A549 (cell line): ENCODE measurements around the gene ST3GAL5. TPM values are rescaled to one million over a fixed set of nuclear protein-coding genes. Genes with fewer than 3 reads are reported as not detected.

Experiments
- ATAC-seq, 2 experiments: fragments of 200-7000 bp in 1 of 2; fragments of >200 bp in 1 of 2; cut with Nextera tagmentation in 1 of 2; cut with Tn5 transposase in 1 of 2; 3 replicates each; pipeline versions ENCODE4 v1.8.0 to v1.9.1; 2018 to 2020; ENCODE audit warnings: mild to moderate bottlenecking in 1 of 2, moderate library complexity in 1 of 2
- CTCF ChIA-PET: fragments of 300-600 bp; sonication (Branson Sonifier 250); formaldehyde crosslinking; extraction: SDS; loops from one replicate; lab custom pipeline; 2021; ENCODE audit warnings: antibody characterized with exemption, inconsistent platforms; lab: Yijun Ruan, JAX
- POLR2A ChIA-PET: fragments of 350-600 bp; formaldehyde crosslinking; extraction: SDS; loops from one replicate; lab custom pipeline; 2021; ENCODE audit warnings: antibody characterized with exemption, inconsistent platforms; lab: Yijun Ruan, JAX
- DNase-seq, 2 experiments: peaks; one replicate each; pipeline versions ENCODE4 v3.0.0 to v3.0.0-alpha.2; 2011 to 2016; ENCODE audit warnings: low read depth in 1 of 2, low spot score in 1 of 2
- FAIRE-seq: peaks from 2 replicates; lab custom pipeline; 2011; peaks lifted over from hg19 to GRCh38; lab: Jason Lieb, UNC
- H3K27ac ChIP-seq, 2 experiments: fragments of >200 bp; sonication (Bioruptor Twin); formaldehyde crosslinking; 3 replicates each; pipeline ENCODE4 v1.5.1; 2016 to 2017
- H3K4me1 ChIP-seq: fragments of >200 bp; sonication (Bioruptor Twin); formaldehyde crosslinking; 3 replicates; pipeline ENCODE4 v1.6.1; 2016
- H3K4me2 ChIP-seq: fragments of >200 bp; sonication (Bioruptor Twin); formaldehyde crosslinking; 3 replicates; pipeline ENCODE4 v1.6.1; 2016
- H3K4me3 ChIP-seq: fragments of >200 bp; sonication (Bioruptor Twin); formaldehyde crosslinking; 3 replicates; pipeline ENCODE4 v1.5.1; 2016
- H3K9me3 ChIP-seq: fragments of >200 bp; sonication (Bioruptor Twin); formaldehyde crosslinking; 3 replicates; pipeline ENCODE4 v1.6.1; 2016
- BHLHE40 ChIP-seq: IDR thresholded peaks from 2 replicates; pipeline ENCODE4 v1.6.1; 2012; ENCODE audit warnings: low read depth, low read length, inconsistent platforms
- EHF ChIP-seq: fragments of 250-450 bp; sonication (Bioruptor Pico); IDR thresholded peaks from 2 replicates; pipeline ENCODE4 v1.5.0; 2020; ENCODE audit warnings: mild to moderate bottlenecking
- EHMT2 ChIP-seq: fragments of 200-600 bp; sonication (generic); IDR thresholded peaks from 2 replicates; pipeline ENCODE4 v1.6.1; 2016; ENCODE audit warnings: antibody characterized with exemption, low read depth, mild to moderate bottlenecking, moderate library complexity
- FOSL2 ChIP-seq, 2 experiments: fragments of 450-650 bp in 1 of 2; fragments of >200 bp in 1 of 2; sonication (Bioruptor Twin) in 1 of 2; formaldehyde crosslinking; IDR thresholded peaks; 2 replicates each; pipeline versions ENCODE4 v1.5.0 to v1.6.1; 2016 to 2020; ENCODE audit warnings: mild to moderate bottlenecking in 1 of 2, moderate library complexity in 1 of 2
- HDAC2 ChIP-seq: fragments of 200-600 bp; sonication (generic); IDR thresholded peaks from 2 replicates; pipeline ENCODE4 v1.6.1; 2016
- HOXB13 ChIP-seq: fragments of 250-450 bp; sonication (Bioruptor Pico); IDR thresholded peaks from 2 replicates; pipeline ENCODE4 v1.5.0; 2020; ENCODE audit warnings: low read depth, mild to moderate bottlenecking, moderate library complexity
- HOXB5 ChIP-seq: fragments of 250-450 bp; sonication (Bioruptor Pico); IDR thresholded peaks from 2 replicates; pipeline ENCODE4 v1.5.0; 2020; ENCODE audit warnings: mild to moderate bottlenecking, moderate library complexity
- KDM1A ChIP-seq: fragments of 200-600 bp; sonication (generic); IDR thresholded peaks from 2 replicates; pipeline ENCODE4 v1.6.1; 2016; ENCODE audit warnings: low read depth, mild to moderate bottlenecking
- KDM5A ChIP-seq: fragments of 200-600 bp; sonication (generic); IDR thresholded peaks from 2 replicates; pipeline ENCODE4 v1.6.1; 2016; ENCODE audit warnings: antibody characterized with exemption, mild to moderate bottlenecking
- MAFK ChIP-seq: fragments of 450-650 bp; IDR thresholded peaks from 2 replicates; pipeline ENCODE4 v1.6.1; 2014; ENCODE audit not compliant: partially characterized antibody
- MYC ChIP-seq: IDR thresholded peaks from 2 replicates; pipeline ENCODE4 v1.6.1; 2012; ENCODE audit warnings: mild to moderate bottlenecking, inconsistent platforms, low read length, improper control_type of control experiment, borderline replicate concordance
- NFE2L2 ChIP-seq: fragments of 150-350 bp; conservative IDR thresholded peaks from 2 replicates; pipeline ENCODE4 v1.6.1; 2014; ENCODE audit warnings: low read length
- NPAS2 ChIP-seq: fragments of 250-450 bp; sonication (Bioruptor Pico); IDR thresholded peaks from 2 replicates; pipeline ENCODE4 v1.8.0; 2022; ENCODE audit warnings: mild to moderate bottlenecking, moderate library complexity, borderline replicate concordance
- RFX5 ChIP-seq: fragments of 450-650 bp; IDR thresholded peaks from 2 replicates; pipeline ENCODE4 v1.7.1; 2014; ENCODE audit warnings: antibody characterized with exemption, mild to moderate bottlenecking, moderate library complexity
- TFCP2L1 ChIP-seq: fragments of 250-450 bp; sonication (Bioruptor Pico); IDR thresholded peaks from 2 replicates; pipeline ENCODE4 v1.5.0; 2021; ENCODE audit warnings: mild to moderate bottlenecking
- TP53 ChIP-seq: fragments of 250-450 bp; sonication (Bioruptor Pico); IDR thresholded peaks from 2 replicates; pipeline ENCODE4 v1.5.0; 2021; ENCODE audit warnings: mild to moderate bottlenecking, moderate library complexity
- ZSCAN20 ChIP-seq: fragments of 250-450 bp; sonication (Bioruptor Pico); IDR thresholded peaks from 2 replicates; pipeline ENCODE4 v1.8.0; 2022; ENCODE audit warnings: mild to moderate bottlenecking, moderate library complexity
- WGBS: methylation state at CpG from one replicate; pipeline ENCODE4 v1.1.6; 2017; ENCODE audit errors: missing lambda C conversion rate; 5-methylcytosine and 5-hydroxymethylcytosine counted together
- polyA plus RNA-seq, 4 experiments: library from polyadenylated mRNA; depleted of rRNA in 3 of 4; stranded (reverse); fragments of >200 nt; fragmentation: RNase III in 1 of 4; extraction: RNeasy Plus Mini Kit Qiagen cat#74134 plus additional on column Dnase treatment in 1 of 4; gene quantifications; 2 replicates in 3 of 4; 3 replicates in 1 of 4; pipeline ENCODE4 v1.2.3, GENCODE V29; 2011 to 2017
- TF ChIP-seq, protein P1 (sequence below): IDR thresholded peaks from 2 replicates; pipeline ENCODE4 v1.6.1; 2012
- TF ChIP-seq, protein P2 (sequence below): fragments of >200 bp; sonication (Bioruptor Twin); formaldehyde crosslinking; IDR thresholded peaks from 3 replicates; pipeline ENCODE4 v1.6.1; 2016
- TF ChIP-seq, protein P3 (sequence below): fragments of 200-600 bp; sonication (generic); IDR thresholded peaks from 2 replicates; pipeline ENCODE4 v1.6.1; 2016; ENCODE audit warnings: antibody characterized with exemption, mild to moderate bottlenecking, moderate library complexity
- TF ChIP-seq, protein P4 (sequence below): IDR thresholded peaks from 2 replicates; pipeline ENCODE4 v1.6.1; 2012; ENCODE audit warnings: low read depth, borderline replicate concordance
- TF ChIP-seq, protein P5 (sequence below): fragments of 250-450 bp; sonication (Bioruptor Pico); IDR thresholded peaks from 2 replicates; pipeline ENCODE4 v1.5.0; 2020; ENCODE audit warnings: low read depth, mild to moderate bottlenecking, moderate library complexity
- TF ChIP-seq, protein P6 (sequence below): fragments of >200 bp; sonication (Bioruptor Twin); formaldehyde crosslinking; IDR thresholded peaks from 3 replicates; pipeline ENCODE4 v1.5.1; 2016
- TF ChIP-seq, protein P7 (sequence below): fragments of 450-650 bp; IDR thresholded peaks from 2 replicates; pipeline ENCODE4 v1.6.1; 2014; ENCODE audit warnings: antibody characterized with exemption

ST3GAL5 gene
- polyA plus RNA-seq, 2 of the 4 experiments (the other 2 are of a cell fraction): 36.9 to 119 TPM

DNA sequence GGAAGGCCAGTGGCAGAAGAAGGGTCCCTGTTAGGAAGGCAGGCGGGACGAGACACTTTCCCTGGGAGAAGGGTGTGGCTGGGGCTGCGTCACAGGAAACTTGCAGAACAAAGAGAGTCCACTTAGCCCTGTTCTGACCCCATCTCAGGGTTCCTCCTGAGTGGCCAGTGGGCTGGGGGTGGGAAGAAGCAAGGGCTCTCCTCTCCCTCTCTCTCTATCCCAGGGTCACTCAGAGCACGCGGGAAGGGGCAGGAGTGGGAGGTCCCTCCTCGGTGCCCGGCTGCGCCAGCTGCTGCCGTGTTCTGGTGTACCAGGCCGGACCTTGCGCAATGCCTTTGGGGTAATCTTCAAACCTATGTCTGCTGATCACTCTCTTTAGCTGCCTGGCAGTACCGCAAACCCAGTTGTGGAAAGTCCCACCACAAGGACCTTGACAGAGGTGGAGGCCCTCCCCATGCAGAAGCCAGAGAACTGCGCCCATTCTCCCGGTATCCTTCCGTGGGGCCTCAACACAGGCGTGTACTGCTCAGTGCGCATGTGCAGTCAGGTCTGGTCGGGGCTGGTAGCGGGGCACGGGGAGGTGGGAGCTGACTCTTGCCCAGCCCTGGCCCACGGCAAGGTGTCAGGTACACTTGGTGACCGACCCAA is 47.8 kb upstream of the ST3GAL5 start (continued):
- TF ChIP-seq RFX5 (no peak), HDAC2 (no peak), KDM5A (no peak)
- TF ChIP-seq, protein P1, sequence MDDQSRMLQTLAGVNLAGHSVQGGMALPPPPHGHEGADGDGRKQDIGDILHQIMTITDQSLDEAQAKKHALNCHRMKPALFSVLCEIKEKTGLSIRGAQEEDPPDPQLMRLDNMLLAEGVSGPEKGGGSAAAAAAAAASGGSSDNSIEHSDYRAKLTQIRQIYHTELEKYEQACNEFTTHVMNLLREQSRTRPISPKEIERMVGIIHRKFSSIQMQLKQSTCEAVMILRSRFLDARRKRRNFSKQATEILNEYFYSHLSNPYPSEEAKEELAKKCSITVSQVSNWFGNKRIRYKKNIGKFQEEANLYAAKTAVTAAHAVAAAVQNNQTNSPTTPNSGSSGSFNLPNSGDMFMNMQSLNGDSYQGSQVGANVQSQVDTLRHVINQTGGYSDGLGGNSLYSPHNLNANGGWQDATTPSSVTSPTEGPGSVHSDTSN: no peak; the same call in 1 of the 2 replicates

DNA sequence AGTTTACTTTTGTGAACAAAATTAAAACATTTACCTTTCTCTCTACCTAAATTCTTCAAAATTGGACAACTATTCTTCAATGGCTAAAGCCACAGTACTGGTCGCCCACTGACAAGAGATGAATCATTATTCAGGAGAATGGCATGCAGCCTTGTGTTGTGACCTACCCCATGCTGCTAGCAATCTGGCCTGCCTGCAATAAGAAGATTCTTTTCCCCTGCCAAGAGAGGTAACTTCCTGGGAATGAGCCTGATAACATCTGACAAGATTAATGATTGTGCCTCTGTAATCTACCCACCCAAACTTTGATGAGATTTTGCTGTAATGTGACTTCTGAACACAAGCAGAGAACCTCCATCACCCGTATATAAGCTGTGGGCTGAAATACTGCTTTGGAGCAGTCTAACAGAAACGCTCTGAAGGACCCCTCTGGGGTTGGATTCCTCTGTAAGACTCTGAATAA is 47.0 kb upstream of the ST3GAL5 start:
- peak; percentile 98 for FAIRE-seq
- Histone ChIP-seq H3K4me3 (peak overlapping the region; percentile 29), H3K9me3 (peaks cover 11% of the 10 kb centered on the region; the same call in 2 of the 3 replicates), H3K4me2 (peak overlapping the region; percentile 97), H3K27ac (peak overlapping the region; percentile 89 to 99), H3K4me1 (peaks cover 68% of the 10 kb centered on the region)
- ChIA-PET POLR2A (interaction anchor here (1.0 to 3.3 kb wide), 7 partner anchors 15 to 61 kb away, joined by 3 to 22 read pairs (median 5); partner anchors contain the start of gene ST3GAL5), CTCF (interaction anchor here (0.7 to 6.1 kb wide), 10 partner anchors 10 to 143 kb away, joined by 3 to 74 read pairs (median 6); partner anchors contain the start of gene ST3GAL5)
- peak; percentile 87 to 99 for DNase-seq
- WGBS: 1% methylated on average over 3 of the region's 3 CpGs
- peak; percentile 82 for ATAC-seq
- 0 out of 2 replicates have a peak, but pooled peaks have one; percentile 14 for TF ChIP-seq MYC
- peak; percentile 22; the same call in 1 of the 2 replicates for TF ChIP-seq TFCP2L1 (CRISPR knock-in tag)
- no peak for TF ChIP-seq KDM1A
- TF ChIP-seq, protein P2, sequence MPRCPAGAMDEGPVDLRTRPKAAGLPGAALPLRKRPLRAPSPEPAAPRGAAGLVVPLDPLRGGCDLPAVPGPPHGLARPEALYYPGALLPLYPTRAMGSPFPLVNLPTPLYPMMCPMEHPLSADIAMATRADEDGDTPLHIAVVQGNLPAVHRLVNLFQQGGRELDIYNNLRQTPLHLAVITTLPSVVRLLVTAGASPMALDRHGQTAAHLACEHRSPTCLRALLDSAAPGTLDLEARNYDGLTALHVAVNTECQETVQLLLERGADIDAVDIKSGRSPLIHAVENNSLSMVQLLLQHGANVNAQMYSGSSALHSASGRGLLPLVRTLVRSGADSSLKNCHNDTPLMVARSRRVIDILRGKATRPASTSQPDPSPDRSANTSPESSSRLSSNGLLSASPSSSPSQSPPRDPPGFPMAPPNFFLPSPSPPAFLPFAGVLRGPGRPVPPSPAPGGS: peak; percentile 83; the same call in 2 of the 3 replicates
- TF ChIP-seq MAFK: no peak
- TF ChIP-seq, protein P3, sequence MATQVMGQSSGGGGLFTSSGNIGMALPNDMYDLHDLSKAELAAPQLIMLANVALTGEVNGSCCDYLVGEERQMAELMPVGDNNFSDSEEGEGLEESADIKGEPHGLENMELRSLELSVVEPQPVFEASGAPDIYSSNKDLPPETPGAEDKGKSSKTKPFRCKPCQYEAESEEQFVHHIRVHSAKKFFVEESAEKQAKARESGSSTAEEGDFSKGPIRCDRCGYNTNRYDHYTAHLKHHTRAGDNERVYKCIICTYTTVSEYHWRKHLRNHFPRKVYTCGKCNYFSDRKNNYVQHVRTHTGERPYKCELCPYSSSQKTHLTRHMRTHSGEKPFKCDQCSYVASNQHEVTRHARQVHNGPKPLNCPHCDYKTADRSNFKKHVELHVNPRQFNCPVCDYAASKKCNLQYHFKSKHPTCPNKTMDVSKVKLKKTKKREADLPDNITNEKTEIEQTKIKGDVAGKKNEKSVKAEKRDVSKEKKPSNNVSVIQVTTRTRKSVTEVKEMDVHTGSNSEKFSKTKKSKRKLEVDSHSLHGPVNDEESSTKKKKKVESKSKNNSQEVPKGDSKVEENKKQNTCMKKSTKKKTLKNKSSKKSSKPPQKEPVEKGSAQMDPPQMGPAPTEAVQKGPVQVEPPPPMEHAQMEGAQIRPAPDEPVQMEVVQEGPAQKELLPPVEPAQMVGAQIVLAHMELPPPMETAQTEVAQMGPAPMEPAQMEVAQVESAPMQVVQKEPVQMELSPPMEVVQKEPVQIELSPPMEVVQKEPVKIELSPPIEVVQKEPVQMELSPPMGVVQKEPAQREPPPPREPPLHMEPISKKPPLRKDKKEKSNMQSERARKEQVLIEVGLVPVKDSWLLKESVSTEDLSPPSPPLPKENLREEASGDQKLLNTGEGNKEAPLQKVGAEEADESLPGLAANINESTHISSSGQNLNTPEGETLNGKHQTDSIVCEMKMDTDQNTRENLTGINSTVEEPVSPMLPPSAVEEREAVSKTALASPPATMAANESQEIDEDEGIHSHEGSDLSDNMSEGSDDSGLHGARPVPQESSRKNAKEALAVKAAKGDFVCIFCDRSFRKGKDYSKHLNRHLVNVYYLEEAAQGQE: no peak
- TF ChIP-seq, protein P4, sequence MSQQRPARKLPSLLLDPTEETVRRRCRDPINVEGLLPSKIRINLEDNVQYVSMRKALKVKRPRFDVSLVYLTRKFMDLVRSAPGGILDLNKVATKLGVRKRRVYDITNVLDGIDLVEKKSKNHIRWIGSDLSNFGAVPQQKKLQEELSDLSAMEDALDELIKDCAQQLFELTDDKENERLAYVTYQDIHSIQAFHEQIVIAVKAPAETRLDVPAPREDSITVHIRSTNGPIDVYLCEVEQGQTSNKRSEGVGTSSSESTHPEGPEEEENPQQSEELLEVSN: peak; percentile 27; the same call in 1 of the 2 replicates
- TF ChIP-seq, protein P5, sequence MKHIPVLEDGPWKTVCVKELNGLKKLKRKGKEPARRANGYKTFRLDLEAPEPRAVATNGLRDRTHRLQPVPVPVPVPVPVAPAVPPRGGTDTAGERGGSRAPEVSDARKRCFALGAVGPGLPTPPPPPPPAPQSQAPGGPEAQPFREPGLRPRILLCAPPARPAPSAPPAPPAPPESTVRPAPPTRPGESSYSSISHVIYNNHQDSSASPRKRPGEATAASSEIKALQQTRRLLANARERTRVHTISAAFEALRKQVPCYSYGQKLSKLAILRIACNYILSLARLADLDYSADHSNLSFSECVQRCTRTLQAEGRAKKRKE: 0 out of 2 replicates have a peak, but pooled peaks have one; percentile 54
- no peak for TF ChIP-seq BHLHE40
- TF ChIP-seq, protein P6, sequence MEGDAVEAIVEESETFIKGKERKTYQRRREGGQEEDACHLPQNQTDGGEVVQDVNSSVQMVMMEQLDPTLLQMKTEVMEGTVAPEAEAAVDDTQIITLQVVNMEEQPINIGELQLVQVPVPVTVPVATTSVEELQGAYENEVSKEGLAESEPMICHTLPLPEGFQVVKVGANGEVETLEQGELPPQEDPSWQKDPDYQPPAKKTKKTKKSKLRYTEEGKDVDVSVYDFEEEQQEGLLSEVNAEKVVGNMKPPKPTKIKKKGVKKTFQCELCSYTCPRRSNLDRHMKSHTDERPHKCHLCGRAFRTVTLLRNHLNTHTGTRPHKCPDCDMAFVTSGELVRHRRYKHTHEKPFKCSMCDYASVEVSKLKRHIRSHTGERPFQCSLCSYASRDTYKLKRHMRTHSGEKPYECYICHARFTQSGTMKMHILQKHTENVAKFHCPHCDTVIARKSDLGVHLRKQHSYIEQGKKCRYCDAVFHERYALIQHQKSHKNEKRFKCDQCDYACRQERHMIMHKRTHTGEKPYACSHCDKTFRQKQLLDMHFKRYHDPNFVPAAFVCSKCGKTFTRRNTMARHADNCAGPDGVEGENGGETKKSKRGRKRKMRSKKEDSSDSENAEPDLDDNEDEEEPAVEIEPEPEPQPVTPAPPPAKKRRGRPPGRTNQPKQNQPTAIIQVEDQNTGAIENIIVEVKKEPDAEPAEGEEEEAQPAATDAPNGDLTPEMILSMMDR: no peak
- peak; percentile 52; the same call in 1 of the 2 replicates for TF ChIP-seq HOXB13 (CRISPR knock-in tag)
- no peak for TF ChIP-seq NPAS2 (CRISPR knock-in tag)
- TF ChIP-seq EHF (CRISPR knock-in tag): no peak
- TF ChIP-seq EHMT2: no peak
- TF ChIP-seq, protein P7, sequence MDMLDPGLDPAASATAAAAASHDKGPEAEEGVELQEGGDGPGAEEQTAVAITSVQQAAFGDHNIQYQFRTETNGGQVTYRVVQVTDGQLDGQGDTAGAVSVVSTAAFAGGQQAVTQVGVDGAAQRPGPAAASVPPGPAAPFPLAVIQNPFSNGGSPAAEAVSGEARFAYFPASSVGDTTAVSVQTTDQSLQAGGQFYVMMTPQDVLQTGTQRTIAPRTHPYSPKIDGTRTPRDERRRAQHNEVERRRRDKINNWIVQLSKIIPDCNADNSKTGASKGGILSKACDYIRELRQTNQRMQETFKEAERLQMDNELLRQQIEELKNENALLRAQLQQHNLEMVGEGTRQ: no peak
- TF ChIP-seq, protein P1: peak; percentile 92
- peak; percentile 88 for TF ChIP-seq FOSL2 (IDR thresholded peaks at IDR 0.05)
- TF ChIP-seq FOSL2 (CRISPR knock-in tag; IDR thresholded peaks at IDR 0.05): peak; percentile 95
- TF ChIP-seq HOXB5 (CRISPR knock-in tag): peak; percentile 100
- TF ChIP-seq ZSCAN20 (CRISPR knock-in tag): peak; percentile 62; the same call in 1 of the 2 replicates
- no peak for TF ChIP-seq NFE2L2
- TF ChIP-seq TP53 (CRISPR knock-in tag): no peak
